Measurements from ENCODE around the gene NPW.

- TF ChIP-seq CTCF (IDR thresholded peaks at IDR 0.05) (no peak), POLR2AphosphoS5 (IDR thresholded peaks at IDR 0.05) (no peak), POLR2A (IDR thresholded peaks at IDR 0.05) (no peak)
Observed at GRCh38 chr16:1989209-1990100, 30.1 kb upstream of the NPW start, which contains the start of gene SYNGR3.

Data from breast epithelium (tissue), 3 donors.